HG03520 (cell line): ENCODE results near the gene SETD2.
"Not testable (repeated sequence)": the region's sequence is repeated elsewhere in the genome, so short reads cannot be mapped to it uniquely, and the experiment has no call there.

Experiments
- ATAC-seq: cut with Tn5 transposase; IDR thresholded peaks from one replicate; pipeline ENCODE4 v1.9.1; 2021; ENCODE audit warnings: mild to moderate bottlenecking, moderate library complexity; ENCODE audit not compliant: unreplicated experiment

The SETD2 gene

GRCh38 chr3:47108546-47108945 lies 55.4 kb downstream of the SETD2 start:
- ATAC-seq = no peak

GRCh38 chr3:47104259-47104658 lies 59.7 kb downstream of the SETD2 start:
- ATAC-seq = no peak

- no peak for ATAC-seq
Observed at GRCh38 chr3:47103619-47104018, 60.3 kb downstream of the SETD2 start.

- no peak for ATAC-seq
Observed at GRCh38 chr3:47102081-47102600, 61.8 kb downstream of the SETD2 start.

- ATAC-seq = no peak
Observed at GRCh38 chr3:47098910-47099309, 65.0 kb downstream of the SETD2 start.

- no peak for ATAC-seq
Observed at GRCh38 chr3:47097864-47098263, 66.0 kb downstream of the SETD2 start.

- ATAC-seq = no peak
Observed at GRCh38 chr3:47096959-47097358, 67.0 kb downstream of the SETD2 start.

- no peak for ATAC-seq
Observed at GRCh38 chr3:47092090-47092489, 71.8 kb downstream of the SETD2 start.

- no peak for ATAC-seq
Observed at GRCh38 chr3:47089630-47090029, 74.3 kb downstream of the SETD2 start.

GRCh38 chr3:47086071-47086470 lies 77.8 kb downstream of the SETD2 start:
- no peak for ATAC-seq

GRCh38 chr3:47083786-47084185 lies 80.1 kb downstream of the SETD2 start:
- ATAC-seq = no peak

- no peak for ATAC-seq
Observed at GRCh38 chr3:47082519-47082918, 81.4 kb downstream of the SETD2 start.

- no peak for ATAC-seq
Observed at GRCh38 chr3:47079432-47079831, 84.5 kb downstream of the SETD2 start.

GRCh38 chr3:47073685-47074084 lies 90.2 kb downstream of the SETD2 start:
- no peak for ATAC-seq

- ATAC-seq = no peak
Observed at GRCh38 chr3:47070770-47071169, 93.1 kb downstream of the SETD2 start.

- not testable (repeated sequence) for ATAC-seq
Observed at GRCh38 chr3:47066259-47066658, 97.7 kb downstream of the SETD2 start.

GRCh38 chr3:47065681-47066080 lies 98.2 kb downstream of the SETD2 start:
- no peak for ATAC-seq

- ATAC-seq = no peak
Observed at GRCh38 chr3:47065058-47065457, 98.9 kb downstream of the SETD2 start.

GRCh38 chr3:47057212-47057671 lies 106.7 kb downstream of the SETD2 start:
- no peak for ATAC-seq

GRCh38 chr3:47056705-47057104 lies 107.2 kb downstream of the SETD2 start:
- no peak for ATAC-seq

GRCh38 chr3:47054412-47054811 lies 109.5 kb downstream of the SETD2 start:
- ATAC-seq = no peak

- no peak for ATAC-seq
Observed at GRCh38 chr3:47047673-47048072, 116.2 kb downstream of the SETD2 start.

GRCh38 chr3:47047069-47047468 lies 116.8 kb downstream of the SETD2 start:
- no peak for ATAC-seq
